GM12878 (cell line): Measurements from ENCODE around the gene HLA-DMA. TPM values are rescaled to one million over a fixed set of nuclear protein-coding genes. Genes with fewer than 3 reads are reported as not detected.

Experiments
- ATAC-seq: fragments of 200-7000 bp; cut with Tn5 transposase; 3 replicates; pipeline ENCODE4 v1.9.1; 2020; ENCODE audit warnings: mild to moderate bottlenecking, moderate library complexity
- BruUV-seq: library from RNA; stranded (reverse); fragments of 400-500 nt; replicated peaks from 2 replicates; lab custom pipeline; 2021; lab: Mats Ljungman, UMichigan
- CTCF ChIA-PET: fragments of 300-600 bp; sonication (Branson Sonifier 250); formaldehyde crosslinking; extraction: SDS; loops from one replicate; lab custom pipeline; 2021; ENCODE audit warnings: inconsistent platforms; lab: Yijun Ruan, JAX
- POLR2A ChIA-PET: fragments of 350-600 bp; formaldehyde crosslinking; extraction: SDS; loops from one replicate; lab custom pipeline; 2021; ENCODE audit warnings: inconsistent platforms; lab: Charles Lee
- RAD21 ChIA-PET: fragments of 300-600 bp; sonication (Branson Sonifier 250); formaldehyde crosslinking; loops from one replicate; lab custom pipeline; 2023; ENCODE audit warnings: antibody characterized with exemption; ENCODE audit not compliant: unreplicated experiment; lab: Charles Lee
- SMC1A ChIA-PET: fragments of 300-600 bp; sonication (Branson Sonifier 250); formaldehyde crosslinking; loops from one replicate; lab custom pipeline; 2023; ENCODE audit not compliant: unreplicated experiment, uncharacterized antibody; lab: Charles Lee
- DNase-seq: peaks from one replicate; pipeline ENCODE4 v3.0.0-alpha.2; 2011; ENCODE audit warnings: low read depth, low spot score
- FAIRE-seq: peaks from 3 replicates; lab custom pipeline; 2011; peaks lifted over from hg19 to GRCh38; lab: Jason Lieb, UNC
- H2AFZ ChIP-seq: 2 replicates; pipeline ENCODE4 v1.6.0; 2011; ENCODE audit warnings: low read depth, low read length, control low read depth; ENCODE audit not compliant: control insufficient read depth
- H3K27ac ChIP-seq: 2 replicates; pipeline ENCODE4 v1.5.1; 2011; ENCODE audit warnings: control low read depth; ENCODE audit not compliant: control insufficient read depth, insufficient read depth
- H3K27me3 ChIP-seq, 2 experiments: replicated peaks in 1 of 2; 2 replicates each; pipeline versions ENCODE4 v1.6.0 to v1.6.1; 2011; ENCODE audit warnings: low read length in 1 of 2; ENCODE audit not compliant: control insufficient read depth in 2 of 2, insufficient read depth in 2 of 2
- H3K36me3 ChIP-seq, 2 experiments: 2 replicates each; pipeline ENCODE4 v1.5.1; 2011; ENCODE audit warnings: low read length in 1 of 2; ENCODE audit not compliant: control insufficient read depth in 2 of 2, insufficient read depth in 2 of 2
- H3K4me1 ChIP-seq: 2 replicates; pipeline ENCODE4 v1.6.1; 2011; ENCODE audit warnings: mild to moderate bottlenecking, low read length, moderate library complexity, mixed read lengths; ENCODE audit not compliant: control insufficient read depth, insufficient read depth
- H3K4me2 ChIP-seq: 2 replicates; pipeline ENCODE4 v1.6.0; 2011; ENCODE audit warnings: control low read depth; ENCODE audit not compliant: control insufficient read depth, insufficient read depth
- H3K4me3 ChIP-seq: fragments of 200-600 bp; sonication (generic); 2 replicates; pipeline ENCODE4 v1.5.1; 2016
- H3K79me2 ChIP-seq: 2 replicates; pipeline ENCODE4 v1.6.0; 2011; ENCODE audit warnings: low read length; ENCODE audit not compliant: control insufficient read depth, insufficient read depth
- H3K9ac ChIP-seq: 2 replicates; pipeline ENCODE4 v1.8.0; 2011; ENCODE audit warnings: low read length, control low read depth, mixed read lengths; ENCODE audit not compliant: control insufficient read depth, insufficient read depth
- H3K9me3 ChIP-seq: replicated peaks from 3 replicates; pipeline ENCODE4 v1.5.1; 2011; ENCODE audit warnings: mild to moderate bottlenecking, low read length; ENCODE audit not compliant: control insufficient read depth, insufficient read depth
- H4K20me1 ChIP-seq: 2 replicates; pipeline ENCODE4 v1.6.0; 2011; ENCODE audit not compliant: control insufficient read depth, insufficient read depth
- ASH2L ChIP-seq: fragments of 300-600, 200-600 bp; sonication (generic); IDR thresholded peaks from 2 replicates; pipeline ENCODE4 v1.6.1; 2017; ENCODE audit warnings: low read depth, mild to moderate bottlenecking, borderline replicate concordance
- ATF7 ChIP-seq: fragments of 450-650 bp; IDR thresholded peaks from 2 replicates; pipeline ENCODE4 v1.6.1; 2016; ENCODE audit warnings: low read depth, mild to moderate bottlenecking
- CBX5 ChIP-seq: sonication (generic); IDR thresholded peaks from 2 replicates; pipeline ENCODE4 v1.6.1; 2016; ENCODE audit warnings: low read depth, moderate library complexity, mild to moderate bottlenecking, inconsistent platforms
- CTCF ChIP-seq, 3 experiments: IDR thresholded peaks in 2 of 3; conservative IDR thresholded peaks in 1 of 3; 2 replicates each; pipeline ENCODE4 v1.5.1; 2011; ENCODE audit warnings: low read depth in 3 of 3, low read length in 3 of 3, mild to moderate bottlenecking in 3 of 3, control low read depth in 2 of 3, moderate library complexity in 2 of 3, inconsistent platforms in 1 of 3, mixed read lengths in 1 of 3; ENCODE audit not compliant: control insufficient read depth in 2 of 3, insufficient read depth in 1 of 3; ENCODE audit errors: extremely low read depth in 1 of 3
- E2F4 ChIP-seq: IDR thresholded peaks from 2 replicates; pipeline ENCODE4 v1.6.1; 2012; ENCODE audit warnings: low read depth, low read length, improper control_type of control experiment
- HDGF ChIP-seq: fragments of 450-650 bp; IDR thresholded peaks from 2 replicates; pipeline ENCODE4 v1.6.1; 2016; ENCODE audit warnings: antibody characterized with exemption
- IKZF2 ChIP-seq, 2 experiments: fragments of 450-650 bp; IDR thresholded peaks; 2 replicates each; pipeline ENCODE4 v1.6.1; 2017; ENCODE audit warnings: mild to moderate bottlenecking in 2 of 2, moderate library complexity in 2 of 2
- IRF3 ChIP-seq: fragments of 450-650 bp; IDR thresholded peaks from 2 replicates; pipeline ENCODE4 v1.6.1; 2014; ENCODE audit warnings: mild to moderate bottlenecking
- NFIC ChIP-seq: IDR thresholded peaks from 2 replicates; pipeline ENCODE4 v1.6.1; 2012; ENCODE audit warnings: low read depth, mild to moderate bottlenecking, inconsistent platforms, low read length, moderate library complexity
- RAD21 ChIP-seq: IDR thresholded peaks from 2 replicates; pipeline ENCODE4 v1.6.1; 2011; ENCODE audit warnings: mild to moderate bottlenecking, low read depth, low read length, moderate library complexity; ENCODE audit not compliant: insufficient read depth
- RAD51 ChIP-seq: fragments of 450-650 bp; IDR thresholded peaks from 2 replicates; pipeline ENCODE4 v1.6.1; 2016; ENCODE audit warnings: moderate library complexity, mild to moderate bottlenecking, inconsistent platforms
- REST ChIP-seq: IDR thresholded peaks from 2 replicates; pipeline ENCODE4 v1.6.1; 2012; ENCODE audit warnings: mild to moderate bottlenecking, low read depth, low read length
- SIX5 ChIP-seq: IDR thresholded peaks from 2 replicates; pipeline ENCODE4 v1.6.1; 2011; ENCODE audit warnings: mild to moderate bottlenecking, low read depth, low read length, moderate library complexity; ENCODE audit not compliant: severe bottlenecking
- SMARCA5 ChIP-seq: fragments of 450-650 bp; IDR thresholded peaks from 2 replicates; pipeline ENCODE4 v1.6.1; 2017; ENCODE audit warnings: mild to moderate bottlenecking
- TCF7 ChIP-seq: IDR thresholded peaks from 2 replicates; pipeline ENCODE4 v1.6.1; 2014; ENCODE audit warnings: antibody characterized with exemption, borderline replicate concordance
- YY1 ChIP-seq: IDR thresholded peaks from 2 replicates; pipeline ENCODE4 v1.6.1; 2011; ENCODE audit warnings: low read depth, mild to moderate bottlenecking, low read length
- ZSCAN29 ChIP-seq: fragments of 450-650 bp; IDR thresholded peaks from 2 replicates; pipeline ENCODE4 v1.6.1; 2017; ENCODE audit warnings: mild to moderate bottlenecking, moderate library complexity
- WGBS: methylation state at CpG from one replicate; pipeline ENCODE4 v1.1.6; 2016; ENCODE audit warnings: low lambda C conversion rate; ENCODE audit not compliant: insufficient replicate concordance, insufficient coverage; ENCODE audit errors: missing lambda C conversion rate; 5-methylcytosine and 5-hydroxymethylcytosine counted together
- in situ Hi-C: fragments of 300-500 bp; cut with MboI; formaldehyde crosslinking; loops from 9 replicates; pipeline ENCODE4 v1.14.3; 2018; ENCODE audit warnings: mixed read lengths
- intact Hi-C: fragments of 100-400 bp; cut with micrococcal nuclease; formaldehyde crosslinking; loops from one replicate; pipeline ENCODE4 v1.14.2; 2022; ENCODE audit not compliant: unreplicated experiment
- polyA plus RNA-seq, 11 experiments: library from polyadenylated mRNA; depleted of rRNA in 4 of 11; unstranded in 6 of 11; stranded (reverse) in 5 of 11; fragments of >200 nt; fragmentation: Nextera tagmentation in 4 of 11; fragmentation: Illumina TruSeq in 1 of 11; extraction: Ambion mirVana in 4 of 11; extraction: Trizol in 1 of 11; gene quantifications; 1 replicate in 1 of 11; 2 replicates in 10 of 11; pipeline versions ENCODE4 v1.2.1 to v1.2.3, GENCODE V29; 2011 to 2016; ENCODE audit warnings: inconsistent platforms in 2 of 11, missing spikeins in 2 of 11, low read depth in 1 of 11
- total RNA-seq, 4 experiments: library from RNA; depleted of rRNA in 3 of 4; stranded (reverse); fragments of >200 nt in 3 of 4; fragmentation: Illumina TruSeq in 1 of 4; extraction: Trizol in 1 of 4; gene quantifications; 2 replicates each; pipeline versions ENCODE4 v1.2.1 to v1.2.3, GENCODE V29; 2013 to 2021

The HLA-DMA gene
- total and polyA plus RNA-seq, 10 of the 15 experiments (the other 5 are each of a cell fraction or from before 2014, with no cell fraction given), result 177 to 552 (median 309) TPM

- ChIA-PET CTCF (interaction anchor here (0.6 to 3.8 kb wide), 30 partner anchors 9 to 249 kb away, joined by 3 to 26 read pairs (median 4); no protein-coding TSS in a partner anchor), POLR2A (interaction anchor here (0.6 to 1.9 kb wide), 5 partner anchors 28 to 127 kb away, joined by 3 to 5 read pairs (median 4); partner anchors contain the start of gene BRD2), RAD21 (interaction anchor here (0.6 to 2.6 kb wide), 7 partner anchors 10 to 173 kb away, joined by 3 to 7 read pairs (median 3); partner anchors contain the start of gene HLA-DPB1), SMC1A (interaction anchor here (0.7 to 2.4 kb wide), 24 partner anchors 8 to 250 kb away, joined by 3 to 13 read pairs (median 4); partner anchors contain the start of gene HLA-DOA)
- Histone ChIP-seq H2AFZ (peak overlapping the region; percentile 34; the same call in 1 of the 2 replicates), H4K20me1 (no peaks in the 10 kb centered on the region), H3K9ac (peak overlapping the region; percentile 15; the same call in 1 of the 2 replicates), H3K4me1 (peaks cover 7% of the 10 kb centered on the region; the same call in 1 of the 2 replicates), H3K36me3 (no peaks in the 10 kb centered on the region), H3K79me2 (no peaks in the 10 kb centered on the region), H3K27ac (no peak overlapping the region), H3K9me3 (no peaks in the 10 kb centered on the region), H3K4me3 (no peak overlapping the region), H3K27me3 (no peaks in the 10 kb centered on the region), H3K4me2 (0 out of 2 replicates have a peak overlapping the region, but pooled peaks have one; percentile 12)
- ATAC-seq (peak; percentile 89), DNase-seq (no peak), FAIRE-seq (no peak)
- in situ Hi-C loops (loop anchor here (5.0 kb wide), 1 partner anchor 247 kb away; no protein-coding TSS in a partner anchor), intact Hi-C loops (loop anchor here (5.0 kb wide), 1 partner anchor 247 kb away; no protein-coding TSS in a partner anchor)
- under 1% methylated on average over 8 of the region's 8 CpGs for WGBS
- no TSS peak for BruUV-seq
- TF ChIP-seq REST (no peak), ATF7 (no peak), ZSCAN29 (no peak), IRF3 (no peak), E2F4 (no peak), SIX5 (no peak), YY1 (0 out of 2 replicates have a peak, but pooled peaks have one; percentile 38), ASH2L (no peak), NFIC (no peak), HDGF (no peak), CTCF (IDR thresholded peaks at IDR 0.05 in 2 of 3, conservative IDR thresholded peaks at IDR 0.05 in 1 of 3; ENCODE audit: control insufficient read depth in 2 of 3, extremely low read depth in 1 of 3, insufficient read depth in 1 of 3, low read depth in 3 of 3, low read length in 3 of 3) (peak; percentile 51 to 60 (median 53)), TCF7 (no peak), CBX5 (no peak), IKZF2 (IDR thresholded peaks at IDR 0.05) (0 out of 4 replicates have a peak, but pooled peaks of 1 of the 2 experiments have one; percentile 19), RAD21 (peak; percentile 73), RAD51 (no peak), SMARCA5 (no peak)
Measured at GRCh38 chr6:33000055-33000454, 47.2 kb upstream of the HLA-DMA start.
